ENCODE measurements around the gene MYH10.
"Not testable (repeated sequence)": the region's sequence is repeated elsewhere in the genome, so short reads cannot be mapped to it uniquely, and the experiment has no call there.

Gene MYH10

DNA sequence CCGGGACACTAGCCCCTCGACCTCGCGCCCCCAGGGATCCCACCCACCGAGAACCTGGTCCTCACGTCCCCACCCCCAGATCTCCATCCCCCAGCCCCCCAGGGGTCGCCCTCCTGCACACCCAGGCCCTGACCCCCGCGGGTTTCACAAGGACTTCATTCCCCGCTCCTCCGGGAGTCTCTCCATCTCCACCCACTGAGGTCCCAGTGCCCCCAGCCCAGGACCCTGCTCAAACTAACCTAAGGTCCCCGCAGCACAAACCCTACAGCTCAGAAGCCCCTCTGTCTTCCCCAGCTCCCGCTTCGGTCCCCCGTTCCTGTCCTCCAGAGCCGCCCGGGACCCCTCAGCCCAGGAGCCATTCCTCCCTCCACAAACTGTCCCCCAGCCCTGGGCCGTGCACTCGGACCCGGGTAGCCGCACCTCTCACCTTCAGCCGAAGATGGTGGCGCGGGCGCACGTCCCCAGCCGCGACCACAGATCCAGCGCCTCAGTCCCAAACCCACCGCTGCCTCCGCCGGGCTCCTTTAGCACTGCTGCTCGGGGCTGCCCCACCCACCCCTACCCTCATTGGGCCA, at the start of gene MYH10:
Gene MYH10 (minus strand): TSS at position 499 of the 575 bp plus-strand sequence. CDS start 7,479 bp downstream, outside the sequence.
- ATAC-seq = no peak

DNA sequence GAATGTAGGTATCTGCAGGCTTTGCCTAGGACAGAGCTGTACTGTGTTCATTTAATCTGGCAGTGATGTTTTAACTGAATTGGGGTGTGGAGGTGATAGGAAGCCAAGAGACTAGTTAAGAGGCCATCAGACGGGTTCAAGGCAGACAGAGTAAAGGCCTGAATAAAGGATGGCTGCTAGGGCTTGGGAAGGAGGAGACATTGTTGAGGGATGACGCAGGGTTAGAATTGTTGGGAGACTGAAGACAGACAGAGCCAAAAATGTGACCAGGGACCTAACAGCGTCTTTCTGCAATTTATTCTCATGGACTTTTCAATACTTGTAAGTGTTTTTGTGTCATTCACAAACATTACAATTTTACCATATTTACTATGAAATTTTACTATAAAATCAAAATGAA, 48.6 kb upstream of the MYH10 start:
- ATAC-seq = no peak

GRCh38 chr17:8675306-8675705, 44.8 kb upstream of the MYH10 start:
- ATAC-seq = no peak

DNA sequence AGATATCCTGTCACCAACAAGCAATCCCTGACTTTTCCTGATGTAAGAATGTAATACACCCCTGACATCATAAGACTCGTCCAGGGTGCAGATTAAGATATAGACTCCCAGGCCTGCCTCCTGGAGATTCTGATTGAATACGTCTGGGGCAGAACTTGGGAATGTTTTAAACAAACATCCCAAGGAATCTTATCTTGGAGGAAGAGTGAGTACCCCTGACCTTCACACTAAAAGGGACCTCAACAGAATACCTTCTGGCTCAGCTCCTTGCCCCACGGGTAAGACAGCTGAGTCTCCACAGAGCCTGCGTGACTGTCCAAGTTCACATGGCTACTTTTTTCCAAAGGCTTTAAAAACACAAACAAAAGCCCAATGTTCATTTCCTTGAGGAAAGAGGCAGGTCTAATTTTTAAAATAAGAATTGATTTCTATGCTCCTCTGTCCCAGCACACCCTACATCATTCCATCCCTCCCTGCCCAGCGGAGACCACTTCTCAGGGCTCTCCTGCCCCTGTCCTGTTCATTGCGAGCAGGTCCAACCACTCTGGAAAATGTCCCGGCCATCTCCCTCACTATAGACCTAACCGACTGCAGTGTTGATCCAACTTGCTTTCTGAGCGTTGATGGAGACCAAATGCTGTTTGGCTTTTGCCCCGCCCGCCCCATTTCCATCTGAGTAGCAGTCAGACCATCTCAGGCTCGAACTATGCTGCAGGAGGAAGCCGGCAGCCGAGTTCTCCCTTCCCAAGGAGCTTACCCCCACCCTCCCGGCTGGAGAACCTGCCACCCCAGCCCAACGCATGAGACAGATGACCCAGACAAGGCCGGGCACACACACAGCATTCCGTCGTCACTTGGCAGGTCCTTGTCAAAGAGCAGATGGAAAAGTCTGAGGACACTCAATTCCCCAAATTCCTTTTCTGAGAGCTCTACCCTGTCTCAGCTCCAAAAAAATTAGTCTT, 44.1 kb upstream of the MYH10 start:
- ATAC-seq = no peak

DNA sequence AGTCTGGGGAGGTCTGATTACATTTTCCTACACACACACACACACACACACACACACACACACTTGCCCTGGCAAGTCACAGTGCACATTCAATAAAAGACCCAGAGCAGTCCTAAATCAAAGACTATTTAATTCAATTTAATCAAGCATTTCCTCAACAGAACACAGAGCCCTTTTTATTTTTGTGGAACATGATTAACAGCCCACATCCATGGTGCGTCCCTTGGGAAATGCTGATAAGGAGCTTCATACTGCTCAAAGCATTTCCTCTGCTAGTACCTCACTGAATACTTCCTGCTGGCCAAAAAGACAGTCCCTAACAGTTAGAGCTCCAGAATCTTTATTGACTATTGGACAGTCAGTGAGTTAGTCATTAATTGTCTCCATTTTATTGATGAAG, 43.1 kb upstream of the MYH10 start:
- ATAC-seq = no peak

DNA sequence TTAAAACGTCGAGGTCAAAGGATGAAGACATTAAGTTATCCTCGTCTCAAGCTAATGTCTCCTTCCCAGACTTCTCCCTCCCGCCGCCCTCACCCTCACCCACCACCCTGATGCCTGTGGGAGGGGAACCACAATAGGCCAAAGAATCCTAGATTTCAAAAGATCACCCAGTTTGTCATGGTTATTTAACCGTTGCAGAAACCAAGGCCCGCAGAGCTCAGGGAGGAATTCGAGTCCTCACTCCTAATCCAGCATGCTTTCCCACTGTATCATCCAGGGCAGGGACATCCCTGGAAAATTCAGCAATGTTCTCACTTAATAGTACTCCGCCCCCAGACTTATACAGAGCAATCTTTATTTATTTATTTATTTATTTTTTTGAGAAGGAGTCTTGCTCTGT, 41.8 kb upstream of the MYH10 start:
- ATAC-seq = no peak

- ATAC-seq = no peak
Measured at GRCh38 chr17:8670421-8670820, 39.9 kb upstream of the MYH10 start.

DNA sequence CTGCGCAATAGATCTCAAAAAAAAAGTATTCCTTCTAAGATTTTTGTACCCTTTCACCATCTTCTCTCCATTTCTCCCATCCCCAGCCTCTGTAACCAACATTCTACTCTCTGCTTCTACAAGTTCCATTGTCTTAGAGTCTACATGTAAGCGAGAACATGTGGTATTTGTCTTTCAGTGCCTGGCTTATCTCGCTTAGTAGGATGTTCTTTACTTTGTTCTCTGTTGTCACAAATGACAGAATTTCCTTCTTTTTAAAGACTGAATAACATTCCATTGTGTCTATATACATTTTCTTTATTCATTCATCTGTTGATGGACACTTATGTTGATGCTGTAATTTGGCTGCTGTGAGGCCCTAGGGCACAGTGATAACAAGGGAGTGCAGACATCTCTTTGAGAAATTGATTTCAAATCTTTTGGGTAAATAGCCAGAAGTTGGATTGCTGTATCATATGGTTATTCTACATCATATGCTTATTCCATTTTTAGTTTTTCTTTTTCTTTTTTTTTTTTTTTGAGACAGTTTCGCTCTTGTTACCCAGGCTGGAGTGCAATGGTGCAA, 37.7 kb upstream of the MYH10 start:
- ATAC-seq = no peak

GRCh38 chr17:8667421-8667820, 36.9 kb upstream of the MYH10 start:
- no peak for ATAC-seq

DNA sequence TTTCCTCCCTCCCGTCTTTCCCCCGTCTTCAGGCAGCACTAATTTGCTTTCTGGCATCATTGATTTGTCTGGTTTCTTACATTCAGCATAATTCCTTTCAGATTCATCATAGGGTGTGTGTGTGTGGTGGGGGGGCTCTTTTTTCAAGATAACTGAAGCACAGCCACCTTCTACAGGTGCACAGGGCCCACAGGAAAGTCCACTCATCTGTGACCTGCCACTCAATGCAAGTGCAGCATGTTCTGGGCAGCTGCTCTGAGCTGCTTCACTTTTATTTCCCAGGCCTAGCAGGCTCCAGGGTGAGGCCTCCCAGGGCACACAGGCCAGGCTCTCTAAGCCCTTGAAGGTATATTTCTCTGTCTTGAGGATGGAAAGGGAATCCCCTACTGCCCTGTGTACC, 35.2 kb upstream of the MYH10 start:
- no peak for ATAC-seq

GRCh38 chr17:8664456-8665126, 34.1 kb upstream of the MYH10 start:
- ATAC-seq = no peak

DNA sequence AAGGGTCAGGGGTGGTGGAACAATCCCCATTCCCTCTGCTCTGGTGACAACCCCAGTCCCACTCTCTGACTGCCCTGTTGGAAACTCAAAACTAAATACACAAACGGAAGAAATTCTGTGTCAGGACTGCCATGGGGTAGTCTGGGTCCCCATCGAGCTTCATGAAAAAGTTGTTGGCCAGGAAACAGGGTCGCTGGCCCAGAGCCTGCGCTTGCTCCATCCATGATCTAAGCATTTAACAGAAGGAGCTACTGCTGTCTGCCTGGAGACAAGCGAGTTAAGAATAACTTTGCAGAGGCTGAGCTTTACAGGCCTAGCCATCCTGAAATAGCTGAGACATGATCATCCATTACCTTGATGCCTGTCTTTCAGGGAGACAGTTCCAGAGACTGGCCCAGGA, 32.4 kb upstream of the MYH10 start:
- no peak for ATAC-seq

DNA sequence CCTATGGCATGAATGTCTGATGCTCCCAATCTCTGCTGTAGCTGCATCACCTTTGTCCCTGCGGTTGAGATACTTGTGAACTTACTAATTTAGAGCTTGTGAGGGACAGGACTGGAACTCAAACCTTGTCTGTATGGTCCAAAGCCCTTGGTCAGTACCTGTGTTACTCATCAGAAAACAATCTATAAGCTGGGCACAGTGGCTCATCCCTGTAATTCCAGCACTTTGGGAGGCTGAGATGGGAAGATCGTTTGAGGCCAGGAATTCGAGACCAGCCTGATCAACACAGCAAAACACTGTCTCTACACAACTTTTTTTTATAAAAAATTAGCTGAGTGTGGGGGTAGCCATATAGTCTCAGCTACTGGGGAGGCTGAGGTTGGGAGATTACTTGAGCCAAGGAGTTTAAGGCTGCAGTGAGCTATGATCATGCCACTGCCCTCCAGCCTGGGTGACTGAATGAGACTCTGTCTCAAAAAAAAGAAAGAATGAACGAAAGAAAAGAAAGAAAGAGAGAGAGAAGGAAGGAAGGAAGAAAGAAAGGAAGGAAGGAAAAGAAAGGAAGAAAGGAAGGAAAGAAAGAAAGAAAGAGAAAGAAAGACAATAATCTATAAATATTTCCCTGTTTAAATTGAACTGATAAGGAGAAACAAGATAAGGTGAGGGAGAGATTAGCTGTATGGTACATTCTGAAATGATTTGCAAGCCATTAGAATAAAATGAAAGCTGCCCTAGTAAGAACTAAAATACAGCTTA, 31.7 kb upstream of the MYH10 start:
- ATAC-seq = no peak

- not testable (repeated sequence) for ATAC-seq
Measured at GRCh38 chr17:8660709-8661108, 30.2 kb upstream of the MYH10 start.

GRCh38 chr17:8659758-8660410, 29.4 kb upstream of the MYH10 start:
- no peak for ATAC-seq

- ATAC-seq = no peak
Measured at GRCh38 chr17:8658810-8659209, 28.3 kb upstream of the MYH10 start.

DNA sequence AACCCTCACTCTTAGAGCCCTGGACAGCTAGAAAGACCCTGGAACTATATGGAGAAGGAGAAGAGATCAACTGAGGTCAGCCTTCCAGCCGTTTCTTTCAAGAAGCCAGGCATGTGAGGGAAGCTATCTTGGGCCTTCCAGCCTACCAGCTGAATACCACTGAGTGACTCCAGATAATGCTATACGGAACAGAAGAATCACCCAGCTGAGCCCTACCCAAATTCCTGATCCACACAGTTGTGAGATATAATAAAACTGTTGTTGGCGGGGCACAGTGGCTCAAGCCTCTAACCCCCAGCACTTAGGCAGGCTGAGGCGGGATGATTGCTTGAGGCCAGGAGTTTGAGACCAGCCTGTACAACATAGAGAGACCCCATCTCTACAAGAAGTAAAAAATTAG, 26.2 kb upstream of the MYH10 start:
- ATAC-seq = no peak

DNA sequence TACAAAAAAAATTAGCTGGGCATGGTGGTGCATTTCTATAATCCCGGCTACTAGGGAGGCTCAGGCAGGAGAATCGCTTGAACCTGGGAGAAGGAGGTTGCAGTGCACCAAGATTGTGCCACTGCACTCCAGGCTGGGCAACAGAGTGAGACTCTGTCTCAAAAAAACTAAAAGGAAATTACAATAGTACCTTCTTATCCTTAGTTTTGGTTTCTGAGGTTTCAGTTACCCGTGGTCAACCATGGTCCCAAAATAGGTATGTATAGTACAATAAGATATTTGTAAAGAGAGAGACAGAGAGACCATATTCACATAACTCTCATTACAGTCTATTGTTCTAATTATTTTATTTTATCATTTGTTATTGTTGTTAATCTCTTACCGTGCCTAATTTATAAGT, 24.3 kb upstream of the MYH10 start:
- no peak for ATAC-seq

GRCh38 chr17:8651013-8651412, 20.5 kb upstream of the MYH10 start:
- ATAC-seq = no peak

DNA sequence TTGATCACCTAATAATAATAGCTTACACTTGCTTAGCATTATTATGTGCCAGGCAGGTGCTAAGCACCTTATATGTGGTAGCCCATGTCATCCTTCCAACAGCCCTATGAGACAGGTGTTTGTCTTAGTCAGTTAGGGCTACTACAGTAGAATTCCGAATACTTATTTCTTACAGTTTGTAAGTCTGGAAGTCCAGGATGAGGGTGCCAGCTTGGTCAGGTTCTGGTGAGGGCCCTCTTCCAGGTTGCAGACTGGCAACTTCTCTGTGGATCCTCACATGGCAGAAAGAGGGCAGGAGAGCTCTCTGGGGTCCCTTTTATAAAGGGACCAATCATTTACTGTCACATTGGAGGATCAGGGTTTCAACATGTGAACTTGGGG, 19.6 kb upstream of the MYH10 start:
- ATAC-seq = no peak

DNA sequence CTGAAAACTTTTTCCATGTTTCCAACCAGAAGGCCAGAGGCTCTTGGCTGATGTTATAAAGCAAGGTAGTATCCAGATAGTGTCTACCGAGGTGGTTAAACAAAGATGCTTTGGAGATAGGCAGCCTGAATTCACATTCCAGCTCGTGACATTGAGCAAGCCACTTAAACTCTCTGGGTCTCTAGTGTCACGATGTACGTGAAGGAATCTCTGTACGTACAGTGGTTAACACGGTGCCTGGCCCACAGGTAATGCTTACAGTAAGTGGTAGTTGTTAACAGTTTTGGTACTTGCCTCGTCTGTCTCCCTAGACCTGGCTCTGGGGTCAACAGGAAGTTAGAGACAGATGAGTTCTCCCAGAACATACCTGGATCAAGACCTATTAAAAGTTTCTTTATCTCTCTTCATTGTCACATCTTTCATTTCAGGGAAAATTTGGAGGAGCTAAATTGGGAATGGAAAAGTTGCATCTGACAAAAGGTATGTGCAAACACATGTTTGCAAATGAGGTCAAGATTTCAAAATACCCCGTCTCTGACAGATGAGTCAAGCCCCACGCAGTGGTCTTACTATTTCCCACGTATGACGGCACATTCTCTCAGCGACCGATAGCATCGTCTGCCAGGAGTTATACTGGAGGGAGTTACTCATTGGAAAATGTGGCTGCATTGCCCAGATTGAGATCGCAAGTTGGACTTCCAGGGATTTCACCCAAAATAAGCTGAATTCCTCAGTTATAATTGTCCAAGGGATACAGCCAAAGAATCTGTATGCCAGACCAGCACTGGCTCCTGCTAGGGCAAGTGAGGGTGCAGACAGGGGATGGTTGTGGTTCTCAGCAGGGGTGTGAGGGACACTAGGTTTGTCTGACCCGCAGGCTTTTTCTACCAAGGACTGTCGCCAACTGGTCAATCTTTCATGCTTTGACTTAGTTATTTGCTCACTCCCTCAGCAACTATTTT, 18.9 kb upstream of the MYH10 start:
- no peak for ATAC-seq
